A204.1 (cell line): ENCODE results near the gene BLM.

ENCODE experiments used
- FAIRE-seq: peaks from 2 replicates; lab custom pipeline; 2012; peaks lifted over from hg19 to GRCh38; lab: Jason Lieb, UNC

Gene BLM

GRCh38 chr15:90851114-90851513, 134.0 kb downstream of the BLM start:
- no peak for FAIRE-seq

- FAIRE-seq = no peak
Observed at GRCh38 chr15:90851940-90852339, 134.8 kb downstream of the BLM start.

GRCh38 chr15:90855139-90855538, 138.0 kb downstream of the BLM start:
- no peak for FAIRE-seq

- FAIRE-seq = no peak
Observed at GRCh38 chr15:90857337-90857736, 140.2 kb downstream of the BLM start.

GRCh38 chr15:90857883-90858443, 140.8 kb downstream of the BLM start:
- no peak for FAIRE-seq

- FAIRE-seq = no peak
Observed at GRCh38 chr15:90859234-90860131, 142.3 kb downstream of the BLM start.

- FAIRE-seq = no peak
Observed at GRCh38 chr15:90860450-90860849, 143.3 kb downstream of the BLM start.

- no peak for FAIRE-seq
Observed at GRCh38 chr15:90860942-90861675, 144.0 kb downstream of the BLM start.

GRCh38 chr15:90862487-90862886, 145.3 kb downstream of the BLM start:
- no peak for FAIRE-seq

GRCh38 chr15:90862964-90863778, 146.0 kb downstream of the BLM start:
- no peak for FAIRE-seq

GRCh38 chr15:90863987-90864386, 146.8 kb downstream of the BLM start:
- FAIRE-seq = no peak

- FAIRE-seq = no peak
Observed at GRCh38 chr15:90864507-90864906, 147.4 kb downstream of the BLM start.

GRCh38 chr15:90865702-90866101, 148.6 kb downstream of the BLM start:
- FAIRE-seq = no peak
